HG03066 (cell line): ENCODE results near the gene C17orf78.
"Not testable (repeated sequence)": the region's sequence is repeated elsewhere in the genome, so short reads cannot be mapped to it uniquely, and the experiment has no call there.

Experiments
- ATAC-seq: cut with Tn5 transposase; IDR thresholded peaks from one replicate; pipeline ENCODE4 v1.9.1; 2021; ENCODE audit warnings: low read depth; ENCODE audit not compliant: unreplicated experiment

C17orf78 gene

DNA sequence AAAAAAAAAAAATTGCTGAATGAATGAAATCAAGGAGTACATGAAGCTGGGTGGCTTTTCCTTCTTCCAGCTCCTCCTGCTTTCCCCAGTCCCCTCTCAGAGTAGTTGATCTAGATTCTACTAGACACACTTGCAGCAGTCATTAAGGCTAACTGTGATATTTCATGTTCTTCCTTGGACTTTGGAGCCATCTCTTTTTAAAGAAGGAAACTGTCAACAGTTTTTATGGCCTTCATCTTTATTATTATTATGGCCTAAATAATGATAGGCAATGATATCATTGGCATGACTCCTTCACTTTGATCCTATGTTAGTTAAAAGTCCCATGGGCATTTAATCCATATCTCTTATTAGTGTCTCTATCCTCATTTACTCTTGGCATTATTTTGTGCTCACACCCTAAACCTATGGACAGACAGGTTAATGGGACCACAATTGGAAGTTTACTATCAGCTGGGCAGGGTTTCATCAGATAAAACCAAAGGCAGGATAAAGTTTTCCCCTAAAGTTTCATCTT, 9.7 kb downstream of the C17orf78 start:
- no peak for ATAC-seq

DNA sequence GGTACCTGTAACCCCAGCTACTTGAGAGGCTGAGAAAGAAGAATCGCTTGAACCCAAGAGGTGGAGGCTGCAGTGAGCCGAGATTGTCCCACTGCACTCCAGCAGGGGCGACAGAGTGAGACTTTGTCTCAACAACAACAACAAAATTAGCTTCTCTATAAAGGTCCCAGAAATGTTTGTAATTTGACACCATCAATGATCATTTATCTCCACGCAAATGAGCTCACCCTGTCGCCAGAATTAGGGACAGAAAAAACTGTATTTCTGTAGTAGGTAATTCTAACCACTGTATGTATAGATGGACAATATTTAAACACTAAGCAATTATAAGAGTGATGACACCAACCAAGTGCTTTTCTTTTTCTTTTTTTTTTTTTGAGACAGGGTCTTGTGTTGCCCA, 10.7 kb downstream of the C17orf78 start:
- ATAC-seq = no peak

DNA sequence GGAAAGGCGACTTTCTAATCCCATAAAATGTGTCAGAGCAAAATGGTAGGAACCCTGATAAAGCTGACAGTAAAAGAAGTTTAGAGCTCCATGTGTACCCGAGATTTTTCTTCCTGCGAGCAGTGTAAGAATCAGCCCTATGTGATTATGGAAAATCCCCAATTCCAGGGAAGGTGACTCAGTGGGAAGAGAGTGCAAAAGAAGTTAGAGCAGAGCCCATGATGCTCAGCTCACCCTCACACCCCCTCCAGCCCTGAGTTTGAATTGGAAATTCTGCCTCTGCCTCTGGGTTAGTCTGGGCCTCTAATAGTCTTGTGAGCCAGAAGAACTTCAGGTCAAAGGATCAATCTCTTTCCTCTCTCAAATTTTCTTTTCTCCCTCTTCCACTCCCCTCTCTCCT, 12.5 kb downstream of the C17orf78 start:
- ATAC-seq = no peak

DNA sequence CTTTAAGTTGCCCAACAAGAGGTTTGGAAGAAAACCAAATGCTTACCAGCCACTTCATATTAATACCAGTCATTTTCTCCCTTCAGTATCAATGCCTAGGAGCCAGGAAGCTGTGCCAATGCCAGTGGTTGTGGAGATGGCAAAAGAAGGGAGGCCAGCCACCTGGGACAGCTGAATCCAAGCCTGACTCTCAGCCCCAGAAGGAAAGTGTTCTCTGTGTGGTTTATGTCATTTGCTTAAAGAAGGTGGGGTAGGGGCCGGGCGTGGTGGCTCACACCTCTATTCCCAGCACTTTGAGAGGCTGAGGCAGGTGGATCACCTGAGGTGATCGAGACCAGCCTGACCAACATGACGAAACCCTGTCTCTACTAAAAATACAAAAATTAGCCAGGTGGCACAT, 13.4 kb downstream of the C17orf78 start:
- no peak for ATAC-seq

DNA sequence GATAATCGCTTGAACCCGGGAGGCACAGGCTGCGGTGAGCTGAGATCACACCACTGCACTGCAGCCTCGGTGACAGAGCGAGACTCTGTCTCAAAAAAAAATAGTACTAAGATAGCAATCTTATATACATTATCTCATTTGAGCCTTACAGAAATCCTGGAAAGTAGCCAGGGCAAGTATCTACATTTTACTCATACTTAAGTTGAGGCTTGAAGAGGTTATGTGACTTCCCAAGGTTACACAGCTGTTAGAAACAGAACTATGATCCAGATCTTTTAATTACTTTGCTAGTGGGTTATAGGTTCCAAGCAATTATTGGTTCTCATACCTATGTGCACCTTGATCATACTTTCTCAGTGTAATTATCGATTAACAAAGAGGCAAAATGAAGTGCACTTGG, 15.4 kb downstream of the C17orf78 start:
- no peak for ATAC-seq

DNA sequence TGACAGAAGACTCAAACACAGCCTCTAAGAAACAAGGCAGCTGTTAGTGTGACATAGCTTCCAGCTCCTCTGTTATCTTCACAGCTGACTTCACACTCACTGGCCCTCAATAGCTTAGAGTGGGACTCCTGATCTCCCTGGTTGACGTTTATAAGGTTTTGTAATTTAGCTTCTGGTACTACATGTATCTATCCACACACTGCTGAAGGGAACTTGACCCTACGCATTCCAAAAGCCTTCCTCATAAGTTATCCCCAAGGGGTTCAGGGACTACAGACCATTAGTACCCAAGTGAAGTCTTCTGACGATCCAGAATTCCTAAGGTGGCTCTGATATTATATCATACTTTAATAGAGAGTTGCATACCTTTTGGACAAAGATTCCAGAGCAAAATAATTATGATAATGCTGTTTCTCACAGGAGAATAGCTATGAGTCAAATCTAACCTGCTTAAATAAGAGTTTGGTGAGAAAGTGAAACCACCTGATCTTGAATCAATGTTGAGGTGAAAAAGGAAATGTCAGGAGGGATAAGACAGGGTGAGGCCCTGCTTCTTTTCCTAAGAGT, 16.3 kb downstream of the C17orf78 start:
- no peak for ATAC-seq

DNA sequence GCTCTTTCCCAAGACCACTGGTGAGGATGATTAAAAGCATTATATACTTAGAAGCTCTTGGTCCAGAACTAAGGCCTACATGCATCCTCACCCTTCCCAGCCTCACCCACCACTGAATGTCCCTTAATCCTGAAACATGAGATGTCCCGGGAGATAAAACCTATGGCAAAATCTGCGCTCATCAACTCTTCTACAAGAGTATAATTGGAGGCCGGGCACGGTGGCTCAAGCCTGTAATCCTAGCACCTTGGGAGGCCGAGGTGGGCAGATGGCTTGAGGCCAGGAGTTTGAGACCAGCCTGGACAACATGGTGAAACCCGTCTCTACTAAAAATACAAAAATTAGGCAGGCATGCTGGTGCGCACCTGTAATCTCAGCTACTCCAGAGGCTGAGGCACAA, 17.6 kb downstream of the C17orf78 start:
- ATAC-seq = no peak

DNA sequence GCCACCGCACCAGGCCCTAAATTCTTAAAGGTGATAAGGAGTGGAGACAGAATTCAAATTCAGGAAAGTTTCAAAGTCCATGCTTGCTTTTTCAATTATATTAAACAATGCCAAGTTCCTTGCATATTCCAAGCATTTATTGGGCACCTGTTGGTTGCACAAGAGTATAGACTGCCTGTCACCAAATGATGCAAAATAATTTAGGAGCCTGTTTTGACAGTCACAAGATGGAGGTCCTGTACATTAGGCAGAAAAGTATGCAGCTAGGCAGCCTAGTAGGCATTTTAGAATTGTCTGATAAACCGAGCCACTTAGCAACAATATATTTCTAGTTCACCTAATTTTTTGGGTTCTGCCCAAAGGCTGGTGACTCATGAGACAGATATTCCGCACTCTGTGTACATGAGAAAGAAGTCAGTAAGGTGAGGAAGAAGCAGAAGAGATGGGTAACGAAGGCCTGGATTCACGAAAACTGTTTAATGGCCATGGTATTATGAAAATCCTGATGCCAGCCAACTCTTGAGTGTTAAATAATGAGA, 23.5 kb downstream of the C17orf78 start:
- no peak for ATAC-seq

DNA sequence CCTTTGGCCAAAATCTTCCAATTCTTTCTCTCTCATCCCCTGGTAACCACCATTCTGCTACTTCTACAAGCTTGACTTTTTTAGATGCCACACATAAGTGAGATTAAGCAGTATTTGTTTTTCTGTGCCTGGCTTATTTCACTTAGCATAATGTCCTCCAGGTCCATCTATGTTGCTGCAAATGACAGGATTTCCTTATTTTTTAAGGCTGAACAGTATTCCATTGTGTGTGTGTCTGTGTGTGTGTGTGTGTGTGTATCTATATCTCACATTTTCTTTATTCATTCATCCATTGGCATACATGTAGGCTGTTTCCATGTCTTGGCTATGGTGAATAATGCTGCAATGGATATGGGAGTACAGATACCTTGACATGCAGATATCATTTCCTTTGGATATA, 24.7 kb downstream of the C17orf78 start:
- ATAC-seq = no peak

DNA sequence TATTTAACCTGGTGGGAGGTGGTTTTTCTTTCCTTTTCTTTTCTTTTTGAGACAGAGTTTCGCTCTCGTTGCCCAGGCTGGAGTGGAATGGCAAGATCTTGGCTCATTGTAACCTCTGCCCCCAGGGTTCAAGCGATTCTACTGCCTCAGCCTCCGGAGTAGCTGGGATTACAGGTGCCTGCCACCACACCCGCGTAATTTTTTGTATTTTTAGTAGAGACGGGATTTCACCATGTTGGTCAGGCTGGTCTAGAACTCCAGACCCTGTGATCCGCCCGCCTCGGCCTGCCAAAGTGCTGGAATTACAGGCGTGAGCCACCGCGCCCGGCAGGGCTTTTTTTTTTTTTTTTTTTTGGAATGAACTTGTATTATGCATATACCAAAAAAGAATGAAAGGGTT, 29.7 kb downstream of the C17orf78 start:
- not testable (repeated sequence) for ATAC-seq

DNA sequence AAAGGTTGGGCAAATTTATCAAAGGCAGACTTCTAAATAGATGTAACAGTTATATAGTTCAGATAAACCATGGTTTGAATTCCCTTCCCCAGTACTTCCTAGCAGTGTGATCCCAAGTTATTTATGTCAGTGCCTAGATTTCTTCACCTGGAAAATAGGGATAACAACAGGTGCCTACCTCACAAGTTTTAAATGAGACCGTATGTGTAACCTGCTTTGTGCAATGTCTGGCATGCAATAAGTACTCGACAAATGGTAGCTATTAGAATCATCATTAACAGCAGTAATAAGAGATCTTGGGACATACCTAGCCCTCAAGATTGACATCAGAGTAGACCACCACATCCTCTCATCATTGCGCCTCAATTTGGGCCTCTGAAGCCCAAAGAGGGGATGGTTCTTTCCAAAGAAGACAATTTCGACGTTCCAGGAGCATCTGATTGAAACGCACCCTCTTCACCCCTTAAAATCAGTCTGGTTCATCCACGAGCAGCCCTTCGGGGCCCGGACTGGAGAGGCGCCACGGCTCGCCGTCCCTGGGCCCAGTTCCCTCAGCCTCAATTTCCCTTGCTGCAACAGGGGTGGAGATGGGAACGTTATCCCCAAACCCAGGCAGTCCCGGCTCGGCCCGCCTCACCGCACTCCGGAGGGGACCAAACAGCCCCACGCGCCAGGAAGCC, 30.3 kb downstream of the C17orf78 start:
- ATAC-seq = peak; percentile 33

DNA sequence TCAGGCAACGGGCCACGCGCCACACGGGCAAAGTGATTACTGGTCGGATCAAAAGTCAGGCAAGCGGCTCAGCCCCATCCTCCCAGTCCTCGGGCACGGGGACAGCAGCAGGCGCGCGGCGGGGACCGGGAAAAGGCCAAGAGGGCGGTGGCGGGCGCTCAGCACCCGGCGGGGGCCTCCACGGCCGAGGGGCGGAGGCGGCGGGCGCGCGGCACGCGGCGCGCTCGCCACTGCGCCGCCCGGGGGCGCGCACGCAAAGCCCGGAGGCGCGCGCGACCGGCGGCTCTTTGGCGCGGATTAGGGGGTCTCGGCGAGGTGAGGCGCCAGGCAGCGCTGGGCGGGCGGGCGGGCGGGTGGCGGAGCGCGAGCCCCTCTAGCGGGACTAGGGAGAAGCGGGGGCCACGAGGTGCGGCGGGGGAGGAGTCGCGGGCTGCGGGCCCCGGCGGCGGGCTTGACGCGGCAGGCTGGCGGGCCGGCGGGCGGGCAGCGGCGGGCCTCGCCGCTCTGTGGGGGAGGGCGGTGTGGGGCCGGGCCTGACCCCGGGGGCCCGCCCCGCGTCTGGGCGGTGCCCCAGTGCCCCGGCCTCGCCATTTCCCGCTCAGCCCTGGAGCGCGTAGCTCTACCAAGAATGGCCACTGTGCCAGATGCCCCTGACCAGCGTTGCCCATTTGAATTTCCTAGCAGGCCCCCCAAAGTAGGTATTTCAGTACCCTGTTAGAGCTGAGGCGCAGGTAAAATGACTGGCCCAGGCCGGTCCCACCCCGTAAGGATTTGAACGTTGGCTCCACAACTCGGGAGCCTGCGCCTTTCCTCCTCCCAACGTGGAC, 31.1 kb downstream of the C17orf78 start, which contains the start of the genes ACACA and TADA2A:
TSS of gene ACACA (minus strand) at position 202 of the 827 bp plus-strand sequence. CDS start 537 bp downstream, outside the sequence.
TSS of gene TADA2A (plus strand) at position 252 of the 827 bp plus-strand sequence. CDS start 4,480 bp downstream, outside the sequence.
- ATAC-seq = peak; percentile 78

DNA sequence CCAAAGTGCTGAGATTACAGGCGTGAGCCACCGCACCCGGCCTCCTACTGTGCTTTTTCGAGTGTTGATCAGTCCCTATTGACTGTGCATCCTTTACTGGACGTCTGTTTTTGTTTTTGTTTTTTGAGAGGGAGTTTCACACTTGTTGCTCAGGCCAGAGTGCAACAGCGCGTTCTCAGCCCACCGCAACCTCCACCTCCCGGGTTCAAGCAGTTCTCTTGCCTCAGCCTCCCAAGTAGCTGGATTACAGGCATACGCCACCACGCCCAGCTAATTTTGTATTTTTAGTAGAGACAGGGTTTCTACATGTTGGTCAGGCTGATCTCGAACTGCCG, 32.3 kb downstream of the C17orf78 start:
- not testable (repeated sequence) for ATAC-seq

DNA sequence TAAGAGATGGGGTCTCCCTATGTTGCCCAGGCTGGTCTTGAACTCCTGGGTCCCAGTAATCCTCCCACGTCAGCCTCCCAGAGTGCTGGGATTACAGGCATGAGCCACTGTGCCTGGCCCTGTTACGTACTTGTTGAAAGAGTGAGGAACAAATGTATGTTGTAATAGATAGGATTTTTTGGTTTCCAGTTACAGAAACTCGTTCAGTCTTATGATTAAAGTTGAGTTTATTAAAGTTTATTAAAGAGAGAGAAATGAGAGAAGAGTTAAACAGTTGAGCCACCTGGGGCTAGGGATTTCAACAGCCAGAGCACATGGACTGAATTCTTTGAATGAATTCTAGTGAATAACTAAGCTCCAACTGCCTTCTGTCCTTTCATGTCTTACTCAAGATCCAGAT, 34.6 kb downstream of the C17orf78 start:
- no peak for ATAC-seq

DNA sequence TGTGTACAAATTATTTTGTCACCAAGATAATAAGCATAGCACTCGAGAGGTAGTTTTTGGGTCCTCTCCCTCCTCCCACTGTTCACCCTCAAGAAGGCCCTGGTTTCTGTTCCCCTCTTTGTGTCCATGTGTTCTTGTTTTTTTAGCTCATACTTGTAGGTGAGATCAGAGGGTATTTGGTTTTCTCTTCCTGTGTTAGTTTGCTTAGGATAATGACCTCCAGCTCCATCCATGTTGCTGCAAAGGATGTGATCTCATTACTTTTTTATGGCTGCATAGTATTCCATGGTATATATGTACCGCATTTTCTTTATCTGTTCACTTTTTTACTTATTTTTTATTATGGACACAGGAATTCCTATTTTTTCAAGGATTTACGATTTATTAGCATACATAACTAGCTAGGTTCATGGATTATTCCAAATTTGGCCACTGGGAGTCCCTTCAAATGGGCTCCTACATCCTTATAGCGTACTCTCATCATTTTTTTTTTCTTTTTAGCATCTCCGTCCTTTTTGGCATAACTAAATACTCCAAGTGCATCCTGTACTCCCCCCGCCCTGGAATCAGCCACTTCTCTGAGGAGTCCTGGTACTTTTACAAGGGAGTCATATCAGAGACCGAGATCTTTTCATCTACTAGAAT, 38.2 kb downstream of the C17orf78 start:
- no peak for ATAC-seq

DNA sequence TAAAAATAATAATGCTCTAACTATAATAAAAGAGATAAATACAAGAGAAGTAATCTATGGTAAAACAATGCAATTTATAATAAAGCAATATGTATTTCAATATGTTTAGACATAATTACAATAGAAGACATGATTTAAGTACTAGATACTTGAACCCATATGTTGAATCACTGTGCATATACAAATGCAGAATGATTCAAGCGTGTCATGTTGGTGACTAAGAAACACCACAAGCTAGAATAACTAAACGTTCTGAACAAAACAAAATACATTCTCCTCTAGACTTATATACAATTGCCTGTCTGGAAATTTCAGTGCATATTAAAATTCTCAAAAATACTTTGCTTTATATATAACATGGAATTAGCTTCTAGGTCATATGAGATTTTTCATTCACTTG, 42.1 kb downstream of the C17orf78 start:
- ATAC-seq = no peak

DNA sequence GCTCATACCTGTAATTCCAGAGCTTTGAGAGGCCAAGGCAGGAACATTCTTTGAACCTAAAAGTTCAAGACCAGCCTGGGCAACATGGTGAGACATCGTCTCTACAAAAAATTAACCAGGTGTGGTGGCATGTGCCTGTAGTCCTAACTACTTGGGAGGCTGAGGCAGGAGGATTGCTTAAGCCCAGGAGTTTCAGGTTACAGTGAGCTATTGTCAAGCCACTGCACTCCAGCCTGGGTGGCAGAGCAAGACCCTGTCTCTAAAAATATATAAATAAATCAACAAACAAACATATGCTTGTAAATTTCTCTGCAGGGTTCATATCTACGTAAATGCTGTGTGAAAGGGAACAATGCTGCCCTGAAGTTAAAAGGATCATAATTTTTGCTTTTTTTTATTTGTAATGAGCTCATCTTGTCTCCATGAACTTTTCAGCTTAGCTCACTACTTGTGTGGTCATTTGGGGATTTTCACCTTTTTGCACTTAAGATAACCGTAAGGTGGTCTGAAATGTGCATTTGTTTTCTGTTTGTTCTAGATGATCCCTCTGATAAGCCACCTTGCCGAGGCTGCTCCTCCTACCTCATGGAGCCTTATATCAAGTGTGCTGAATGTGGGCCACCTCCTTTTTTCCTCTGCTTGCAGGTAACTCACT, 47.3 kb downstream of the C17orf78 start:
- ATAC-seq = no peak

DNA sequence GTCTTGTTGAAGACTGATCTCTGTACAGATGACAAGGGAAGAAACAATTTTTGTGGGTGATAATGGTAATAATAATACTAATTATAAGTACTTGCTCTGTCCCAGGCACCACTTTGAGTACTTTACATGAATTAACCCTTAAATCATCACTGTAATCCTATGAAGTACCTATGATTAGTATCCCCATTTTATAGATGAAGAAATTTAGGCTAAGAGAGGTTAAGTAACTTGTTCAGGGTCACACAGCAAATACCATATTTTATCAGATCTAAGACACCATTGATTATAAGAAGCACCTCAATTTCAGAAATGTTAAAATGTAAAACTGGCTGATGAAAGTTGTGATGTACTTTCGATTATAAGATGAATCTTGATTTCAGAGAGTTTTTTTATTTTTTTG, 49.5 kb downstream of the C17orf78 start:
- no peak for ATAC-seq

DNA sequence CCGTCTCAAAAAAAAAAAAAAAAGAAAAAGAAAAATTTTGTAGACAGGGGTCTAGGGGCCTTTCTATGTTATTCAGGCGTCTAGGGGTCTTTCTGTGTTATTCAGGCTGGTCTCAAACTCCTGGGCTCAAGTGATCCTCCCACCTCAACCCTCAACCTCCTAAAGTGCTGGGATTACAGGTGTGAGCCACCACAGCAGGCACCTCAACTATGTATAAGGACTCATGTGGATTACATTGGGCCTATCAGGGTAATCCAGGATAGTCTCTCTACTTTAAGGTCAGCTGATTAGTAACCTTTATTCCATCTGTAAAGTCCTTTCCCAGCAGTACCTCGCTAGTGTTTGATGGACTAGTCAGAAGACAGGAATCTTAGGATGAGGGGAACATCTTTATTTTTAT, 53.3 kb downstream of the C17orf78 start:
- no peak for ATAC-seq

DNA sequence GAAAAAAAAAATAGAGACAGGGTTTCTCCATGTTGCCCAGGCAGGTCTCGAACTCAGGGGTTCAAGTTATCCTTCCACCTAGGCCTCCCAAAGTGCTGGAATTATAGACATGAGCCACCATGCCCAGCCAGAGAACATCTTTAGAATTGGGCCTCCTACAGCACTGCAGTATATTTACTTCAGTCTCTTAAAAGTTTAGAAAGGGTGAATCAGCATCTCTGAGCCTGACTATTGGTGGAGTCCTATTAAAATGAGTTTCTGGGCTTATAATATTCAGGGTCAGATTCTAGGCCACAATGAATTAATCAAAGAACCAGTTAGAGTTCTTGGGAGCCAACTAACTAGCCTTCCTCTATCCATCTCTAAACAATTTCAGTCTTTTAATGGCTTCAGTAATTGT, 53.7 kb downstream of the C17orf78 start:
- no peak for ATAC-seq
